Stimulated activated CD4-positive, alpha-beta T cell treated with anti-CD3 and anti-CD28 coated beads, Interleukin-1b, Interleukin-23, amount 100 ng/mL, for 48 hours (primary cell): ENCODE results near the gene KCNK3.
A peak's percentile ranks its signal among the peaks of the same experiment; 100 is the strongest.
"Not testable (repeated sequence)": the region's sequence is repeated elsewhere in the genome, so short reads cannot be mapped to it uniquely, and the experiment has no call there.

Experiments used
- DNase-seq: peaks from one replicate; pipeline ENCODE4 v3.0.0-alpha.2; 2020

The KCNK3 gene

GRCh38 chr2:26733413-26733812 is 40.9 kb downstream of the KCNK3 start:
- DNase-seq, result no peak

- DNase-seq, result no peak
Observed at GRCh38 chr2:26735097-26735496, 42.6 kb downstream of the KCNK3 start.

GRCh38 chr2:26735883-26736588 is 43.5 kb downstream of the KCNK3 start:
- DNase-seq, result no peak

- DNase-seq, result no peak
Observed at GRCh38 chr2:26737221-26737620, 44.7 kb downstream of the KCNK3 start.

DNA sequence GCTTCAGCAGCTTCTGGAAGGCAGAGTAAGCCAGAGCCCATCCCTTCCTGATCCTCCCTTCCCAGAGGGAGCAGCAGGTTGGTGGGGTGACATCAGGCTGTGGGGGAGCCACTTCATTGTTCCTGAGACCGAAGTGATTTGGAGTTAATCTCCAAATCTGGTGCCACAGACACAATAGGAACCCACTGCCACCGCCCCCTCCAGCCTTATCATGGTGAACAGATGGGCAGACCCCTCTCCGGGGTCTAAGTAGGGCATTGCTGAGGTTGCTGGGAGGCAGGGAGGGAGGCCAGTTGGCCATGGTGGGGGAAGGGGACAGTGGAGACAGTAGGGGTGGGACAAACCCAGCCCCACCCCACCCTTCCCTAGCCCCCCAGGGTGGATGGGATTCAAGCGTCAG is 46.0 kb downstream of the KCNK3 start:
- DNase-seq, result no peak

- no peak for DNase-seq
Observed at GRCh38 chr2:26739514-26739913, 47.0 kb downstream of the KCNK3 start.

DNA sequence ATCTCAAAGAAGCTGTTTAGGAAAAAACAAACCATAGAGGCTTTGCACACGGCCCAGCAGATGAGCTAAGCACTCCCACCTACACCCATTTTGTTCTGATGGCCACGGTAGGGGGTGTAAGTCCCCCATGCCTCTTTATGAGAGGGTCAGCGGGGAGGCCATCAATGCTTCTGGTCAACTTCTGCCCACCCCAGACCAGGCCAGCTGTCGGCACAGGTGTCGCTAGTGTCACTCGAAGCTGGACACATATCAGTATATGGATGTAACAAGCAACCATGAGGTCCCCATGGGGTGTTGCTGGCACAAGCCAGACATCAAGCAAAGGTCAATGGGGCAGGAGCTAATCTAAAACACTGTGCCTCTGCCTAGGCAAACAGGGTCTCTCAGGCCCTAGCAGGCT is 47.8 kb downstream of the KCNK3 start:
- DNase-seq, result no peak

DNA sequence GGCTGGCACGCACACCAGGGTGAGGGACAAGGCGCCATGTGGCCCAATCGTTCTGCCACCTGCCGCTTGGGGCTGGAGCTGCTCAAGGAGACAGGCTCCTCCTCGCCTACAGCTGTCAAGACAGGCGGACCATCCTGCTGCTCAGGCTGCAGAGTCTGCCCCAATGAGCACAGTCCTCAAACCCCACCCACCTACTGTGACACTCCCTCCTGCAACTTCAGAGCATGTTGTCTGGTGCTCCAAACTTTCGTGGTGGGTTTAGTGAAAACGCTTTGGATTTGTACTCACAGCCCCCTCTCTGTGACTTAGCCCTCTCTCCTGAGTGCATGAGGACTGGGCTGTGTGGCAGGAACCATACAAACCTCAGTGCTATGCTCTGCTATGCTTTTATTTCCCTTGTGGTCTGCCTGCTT is 48.4 kb downstream of the KCNK3 start:
- peak; percentile 28 for DNase-seq

GRCh38 chr2:26742048-26742770 is 49.7 kb downstream of the KCNK3 start:
- no peak for DNase-seq

DNA sequence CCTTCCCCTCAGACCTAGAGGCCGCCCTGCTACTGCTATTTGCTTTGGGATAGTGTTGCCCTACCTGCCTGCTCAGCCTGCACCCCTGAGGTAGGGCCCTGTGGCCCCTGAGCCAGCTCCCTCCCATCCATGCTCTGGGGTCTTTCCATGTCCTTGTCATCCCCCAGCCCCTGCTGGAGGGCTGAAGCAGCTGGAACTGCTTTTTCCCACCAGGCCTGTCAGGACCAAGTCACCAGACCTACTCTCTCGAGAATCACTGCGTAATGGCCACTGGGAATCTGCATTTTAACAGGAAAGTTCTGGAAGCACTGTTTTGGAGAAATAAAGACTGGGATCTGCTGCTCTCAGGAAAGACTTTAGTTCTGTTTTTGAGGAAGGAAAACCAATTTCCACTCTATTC is 51.3 kb downstream of the KCNK3 start:
- DNase-seq, result no peak

GRCh38 chr2:26744953-26745352 is 52.4 kb downstream of the KCNK3 start:
- DNase-seq, result no peak

- peak; percentile 74 for DNase-seq
Observed at GRCh38 chr2:26745609-26746327, 53.2 kb downstream of the KCNK3 start.

GRCh38 chr2:26746934-26747333 is 54.4 kb downstream of the KCNK3 start:
- no peak for DNase-seq

DNA sequence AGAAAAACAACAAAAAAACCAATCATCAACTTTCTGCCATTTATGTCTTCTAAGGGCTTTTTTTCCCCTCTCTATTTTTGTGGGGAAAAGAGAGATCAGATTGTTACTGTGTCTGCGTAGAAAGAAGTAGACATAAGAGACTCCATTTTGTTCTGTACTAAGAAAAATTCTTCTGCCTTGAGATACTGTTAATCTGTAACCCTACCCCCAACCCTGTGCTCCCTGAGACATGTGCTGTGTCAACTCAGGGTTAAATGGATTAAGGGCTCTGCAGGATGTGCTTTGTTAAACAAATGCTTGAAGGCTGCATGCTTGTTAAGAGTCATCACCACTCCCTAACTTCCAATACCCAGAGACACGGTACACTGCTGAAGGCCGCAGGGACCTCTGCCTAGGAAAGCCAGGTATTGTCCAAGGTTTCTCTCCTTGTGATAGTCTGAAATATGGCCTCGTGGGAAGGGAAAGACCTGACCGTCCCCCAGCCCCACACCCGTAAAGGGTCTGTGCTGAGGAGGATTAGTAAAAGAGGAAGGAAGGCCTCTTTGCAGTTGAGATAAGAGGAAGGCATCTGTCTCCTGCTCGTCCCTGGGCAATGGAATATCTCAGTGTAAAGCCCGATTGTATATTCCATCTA is 57.4 kb downstream of the KCNK3 start:
- not testable (repeated sequence) for DNase-seq

DNA sequence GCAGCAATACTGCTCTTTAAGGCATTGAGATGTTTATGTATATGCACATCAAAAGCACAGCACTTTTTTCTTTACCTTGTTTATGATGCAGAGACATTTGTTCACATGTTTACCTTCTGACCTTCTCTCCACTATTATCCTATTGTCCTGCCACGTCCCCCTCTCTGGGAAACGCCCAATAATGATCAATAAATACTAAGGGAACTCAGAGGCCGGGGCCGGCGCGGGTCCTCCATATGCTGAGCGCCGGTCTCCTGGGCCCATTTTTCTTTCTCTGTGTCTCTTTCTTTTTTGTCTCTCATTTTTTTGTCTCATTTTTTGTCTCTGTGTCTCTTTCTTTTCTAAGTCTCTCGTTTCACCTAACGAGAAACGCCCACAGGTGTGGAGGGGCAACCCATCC is 57.9 kb downstream of the KCNK3 start:
- not testable (repeated sequence) for DNase-seq

DNA sequence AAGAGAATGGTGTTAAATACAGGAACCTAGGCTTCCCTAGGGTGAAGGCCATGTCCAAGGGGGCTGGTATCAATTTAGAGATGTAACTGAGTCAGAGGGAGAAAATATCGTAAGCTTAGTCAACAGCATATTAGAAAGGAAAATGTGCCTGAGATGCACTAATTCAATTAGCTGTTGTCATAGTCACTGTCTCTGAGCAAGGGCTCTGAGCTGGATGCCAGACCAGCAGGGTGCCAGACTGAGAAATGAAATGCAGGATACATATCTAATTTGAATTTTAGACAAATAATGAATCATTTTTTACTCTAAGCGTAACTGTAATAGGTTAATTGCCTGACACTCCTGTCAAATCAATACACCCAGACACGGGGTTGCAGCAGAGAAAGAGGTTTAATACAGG is 60.1 kb downstream of the KCNK3 start:
- no peak for DNase-seq

GRCh38 chr2:26754539-26754938 is 62.0 kb downstream of the KCNK3 start:
- DNase-seq, result no peak

DNA sequence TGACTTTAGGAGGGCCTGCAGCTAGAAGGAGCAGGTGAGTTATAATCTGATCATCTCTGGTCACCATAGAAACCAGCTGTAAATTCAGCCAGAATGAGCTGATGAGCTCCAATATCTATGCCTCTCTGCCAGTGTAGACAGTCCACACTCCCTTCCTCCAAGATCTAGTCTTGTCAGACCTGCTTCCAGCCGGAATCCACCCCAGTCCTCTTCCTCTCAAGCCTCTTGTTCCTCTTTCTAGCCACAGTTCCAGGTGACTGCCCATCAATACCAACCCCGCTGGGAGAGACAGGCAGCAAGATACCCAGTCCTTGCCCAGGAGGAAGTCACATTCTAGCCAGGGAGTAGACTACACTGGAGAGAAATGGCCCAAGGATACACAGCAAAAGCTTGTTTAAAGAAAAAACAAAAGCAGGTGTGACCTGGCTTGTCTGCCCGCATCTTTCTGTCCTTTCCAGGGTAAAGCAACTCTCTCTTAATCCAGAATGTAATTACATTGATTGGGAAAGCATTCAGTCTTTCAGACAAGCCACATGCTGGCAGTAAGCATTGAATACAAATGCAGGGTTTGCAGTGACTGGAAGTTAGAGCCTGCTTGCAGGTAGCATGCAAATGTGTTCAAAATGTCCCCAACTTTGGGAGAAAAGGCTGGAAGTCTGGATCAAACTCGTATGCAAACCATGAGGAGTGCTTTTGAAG is 62.6 kb downstream of the KCNK3 start:
- DNase-seq, result no peak

- DNase-seq, result no peak
Observed at GRCh38 chr2:26756337-26756736, 63.8 kb downstream of the KCNK3 start.

- peak; percentile 30 for DNase-seq
Observed at GRCh38 chr2:26757873-26758789, 65.6 kb downstream of the KCNK3 start.

DNA sequence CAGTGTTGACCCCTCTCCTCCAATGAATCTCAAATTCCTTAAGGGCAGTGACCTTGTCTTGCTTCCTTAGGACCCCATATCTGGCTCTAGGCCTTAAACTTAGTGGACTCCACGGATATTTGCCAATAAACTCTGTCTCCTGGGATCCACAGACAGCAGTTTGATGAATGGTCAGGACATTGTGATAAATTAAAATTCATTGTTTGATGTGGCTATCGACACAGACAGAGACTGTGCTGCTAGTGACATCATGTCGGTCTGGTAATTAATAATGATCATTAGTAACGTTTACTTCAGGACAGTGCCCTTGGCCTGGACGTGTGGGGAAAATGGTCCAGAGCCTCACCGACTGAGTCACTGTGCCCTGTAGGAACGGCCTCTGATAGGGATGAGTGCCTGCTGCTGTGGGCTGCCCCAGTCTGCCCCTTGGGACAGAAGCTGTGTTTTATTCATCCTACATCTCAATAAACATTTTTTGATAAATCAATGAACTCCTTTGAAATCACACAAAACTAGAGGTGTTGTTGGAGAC is 66.3 kb downstream of the KCNK3 start:
- no peak for DNase-seq
